Measurements from ENCODE around the gene DCLK2.

Gene DCLK2

GRCh38 chr4:150244600-150244999, 166.4 kb downstream of the DCLK2 start:
- Histone ChIP-seq H3K9ac (ENCODE audit: low read length) (no peak overlapping the region), H3K27me3 (ENCODE audit: control insufficient read depth in 1 of 2, insufficient read depth in 2 of 2, low read length in 2 of 2) (no peaks in the 10 kb centered on the region), H3K27ac (ENCODE audit: low read depth, low read length) (no peak overlapping the region), H3K4me3 (ENCODE audit: low read depth in 1 of 2, low read length in 2 of 2) (no peak overlapping the region), H3K4me1 (ENCODE audit: insufficient read depth, low read length) (no peaks in the 10 kb centered on the region), H3K9me3 (ENCODE audit: low read length) (no peaks in the 10 kb centered on the region), H3K36me3 (ENCODE audit: insufficient read depth, low read length) (peaks cover 18% of the 10 kb centered on the region)

- Histone ChIP-seq H3K27ac (ENCODE audit: low read depth, low read length) (no peak overlapping the region), H3K36me3 (ENCODE audit: insufficient read depth, low read length) (peaks cover 18% of the 10 kb centered on the region), H3K4me1 (ENCODE audit: insufficient read depth, low read length) (peaks cover 6% of the 10 kb centered on the region), H3K27me3 (ENCODE audit: control insufficient read depth in 1 of 2, insufficient read depth in 2 of 2, low read length in 2 of 2) (no peaks in the 10 kb centered on the region), H3K9ac (ENCODE audit: low read length) (no peak overlapping the region), H3K9me3 (ENCODE audit: low read length) (no peaks in the 10 kb centered on the region), H3K4me3 (ENCODE audit: low read depth in 1 of 2, low read length in 2 of 2) (no peak overlapping the region)
Measured at GRCh38 chr4:150247184-150247583, 168.9 kb downstream of the DCLK2 start.

- peaks cover 18% of the 10 kb centered on the region for H3K36me3 ChIP-seq (ENCODE audit: insufficient read depth, low read length)
- no peak overlapping the region for H3K9ac ChIP-seq (ENCODE audit: low read length)
- H3K27me3 ChIP-seq (ENCODE audit: control insufficient read depth in 1 of 2, insufficient read depth in 2 of 2, low read length in 2 of 2), result no peaks in the 10 kb centered on the region
- no peak overlapping the region for H3K27ac ChIP-seq (ENCODE audit: low read depth, low read length)
- no peaks in the 10 kb centered on the region for H3K9me3 ChIP-seq (ENCODE audit: low read length)
- no peak overlapping the region for H3K4me3 ChIP-seq (ENCODE audit: low read depth in 1 of 2, low read length in 2 of 2)
- peaks cover 9% of the 10 kb centered on the region for H3K4me1 ChIP-seq (ENCODE audit: insufficient read depth, low read length)
Measured at GRCh38 chr4:150248181-150248580, 169.9 kb downstream of the DCLK2 start.

- no peaks in the 10 kb centered on the region for H3K27me3 ChIP-seq (ENCODE audit: control insufficient read depth in 1 of 2, insufficient read depth in 2 of 2, low read length in 2 of 2)
- H3K9me3 ChIP-seq (ENCODE audit: low read length), result no peaks in the 10 kb centered on the region
- H3K4me3 ChIP-seq (ENCODE audit: low read depth in 1 of 2, low read length in 2 of 2), result no peak overlapping the region
- H3K4me1 ChIP-seq (ENCODE audit: insufficient read depth, low read length), result peaks cover 16% of the 10 kb centered on the region
- no peak overlapping the region for H3K27ac ChIP-seq (ENCODE audit: low read depth, low read length)
- H3K36me3 ChIP-seq (ENCODE audit: insufficient read depth, low read length), result peaks cover 26% of the 10 kb centered on the region
- no peak overlapping the region for H3K9ac ChIP-seq (ENCODE audit: low read length)
Measured at GRCh38 chr4:150250293-150250997, 172.2 kb downstream of the DCLK2 start.

- Histone ChIP-seq H3K27me3 (ENCODE audit: control insufficient read depth in 1 of 2, insufficient read depth in 2 of 2, low read length in 2 of 2) (no peaks in the 10 kb centered on the region), H3K4me1 (ENCODE audit: insufficient read depth, low read length) (peaks cover 20% of the 10 kb centered on the region), H3K36me3 (ENCODE audit: insufficient read depth, low read length) (peaks cover 26% of the 10 kb centered on the region), H3K27ac (ENCODE audit: low read depth, low read length) (no peak overlapping the region), H3K9me3 (ENCODE audit: low read length) (no peaks in the 10 kb centered on the region), H3K9ac (ENCODE audit: low read length) (no peak overlapping the region), H3K4me3 (ENCODE audit: low read depth in 1 of 2, low read length in 2 of 2) (no peak overlapping the region)
Measured at GRCh38 chr4:150250998-150251651, 172.9 kb downstream of the DCLK2 start.

- peaks cover 20% of the 10 kb centered on the region for H3K4me1 ChIP-seq (ENCODE audit: insufficient read depth, low read length)
- H3K9me3 ChIP-seq (ENCODE audit: low read length), result no peaks in the 10 kb centered on the region
- H3K27me3 ChIP-seq (ENCODE audit: control insufficient read depth in 1 of 2, insufficient read depth in 2 of 2, low read length in 2 of 2), result no peaks in the 10 kb centered on the region
- peaks cover 26% of the 10 kb centered on the region for H3K36me3 ChIP-seq (ENCODE audit: insufficient read depth, low read length)
- peak overlapping the region; percentile 10 for H3K27ac ChIP-seq (ENCODE audit: low read depth, low read length)
- H3K9ac ChIP-seq (ENCODE audit: low read length), result no peak overlapping the region
- no peak overlapping the region for H3K4me3 ChIP-seq (ENCODE audit: low read depth in 1 of 2, low read length in 2 of 2)
Measured at GRCh38 chr4:150251752-150252190, 173.5 kb downstream of the DCLK2 start.

- Histone ChIP-seq H3K9ac (ENCODE audit: low read length) (no peak overlapping the region), H3K4me3 (ENCODE audit: low read depth in 1 of 2, low read length in 2 of 2) (no peak overlapping the region), H3K4me1 (ENCODE audit: insufficient read depth, low read length) (peaks cover 20% of the 10 kb centered on the region), H3K36me3 (ENCODE audit: insufficient read depth, low read length) (peaks cover 26% of the 10 kb centered on the region), H3K27me3 (ENCODE audit: control insufficient read depth in 1 of 2, insufficient read depth in 2 of 2, low read length in 2 of 2) (no peaks in the 10 kb centered on the region), H3K27ac (ENCODE audit: low read depth, low read length) (peak overlapping the region; percentile 10), H3K9me3 (ENCODE audit: low read length) (no peaks in the 10 kb centered on the region)
Measured at GRCh38 chr4:150252306-150252705, 174.1 kb downstream of the DCLK2 start.

GRCh38 chr4:150252741-150253140, 174.5 kb downstream of the DCLK2 start:
- H3K4me3 ChIP-seq (ENCODE audit: low read depth in 1 of 2, low read length in 2 of 2), result no peak overlapping the region
- H3K9ac ChIP-seq (ENCODE audit: low read length), result no peak overlapping the region
- H3K9me3 ChIP-seq (ENCODE audit: low read length), result no peaks in the 10 kb centered on the region
- H3K27me3 ChIP-seq (ENCODE audit: control insufficient read depth in 1 of 2, insufficient read depth in 2 of 2, low read length in 2 of 2), result no peaks in the 10 kb centered on the region
- H3K36me3 ChIP-seq (ENCODE audit: insufficient read depth, low read length), result peaks cover 23% of the 10 kb centered on the region
- H3K4me1 ChIP-seq (ENCODE audit: insufficient read depth, low read length), result peaks cover 20% of the 10 kb centered on the region
- H3K27ac ChIP-seq (ENCODE audit: low read depth, low read length), result no peak overlapping the region

GRCh38 chr4:150253416-150253815, 175.2 kb downstream of the DCLK2 start:
- Histone ChIP-seq H3K27ac (ENCODE audit: low read depth, low read length) (peak overlapping the region; percentile 8), H3K27me3 (ENCODE audit: control insufficient read depth in 1 of 2, insufficient read depth in 2 of 2, low read length in 2 of 2) (no peaks in the 10 kb centered on the region), H3K9me3 (ENCODE audit: low read length) (no peaks in the 10 kb centered on the region), H3K36me3 (ENCODE audit: insufficient read depth, low read length) (peaks cover 16% of the 10 kb centered on the region), H3K9ac (ENCODE audit: low read length) (no peak overlapping the region), H3K4me3 (ENCODE audit: low read depth in 1 of 2, low read length in 2 of 2) (no peak overlapping the region), H3K4me1 (ENCODE audit: insufficient read depth, low read length) (peaks cover 20% of the 10 kb centered on the region)

GRCh38 chr4:150253965-150254630, 175.9 kb downstream of the DCLK2 start:
- Histone ChIP-seq H3K4me3 (ENCODE audit: low read depth in 1 of 2, low read length in 2 of 2) (no peak overlapping the region), H3K9me3 (ENCODE audit: low read length) (no peaks in the 10 kb centered on the region), H3K27me3 (ENCODE audit: control insufficient read depth in 1 of 2, insufficient read depth in 2 of 2, low read length in 2 of 2) (no peaks in the 10 kb centered on the region), H3K27ac (ENCODE audit: low read depth, low read length) (no peak overlapping the region), H3K36me3 (ENCODE audit: insufficient read depth, low read length) (peaks cover 9% of the 10 kb centered on the region), H3K9ac (ENCODE audit: low read length) (no peak overlapping the region), H3K4me1 (ENCODE audit: insufficient read depth, low read length) (peaks cover 20% of the 10 kb centered on the region)

GRCh38 chr4:150255610-150256224, 177.5 kb downstream of the DCLK2 start:
- Histone ChIP-seq H3K27ac (ENCODE audit: low read depth, low read length) (peak overlapping the region; percentile 53), H3K9me3 (ENCODE audit: low read length) (no peaks in the 10 kb centered on the region), H3K4me3 (ENCODE audit: low read depth in 1 of 2, low read length in 2 of 2) (no peak overlapping the region), H3K27me3 (ENCODE audit: control insufficient read depth in 1 of 2, insufficient read depth in 2 of 2, low read length in 2 of 2) (no peaks in the 10 kb centered on the region), H3K9ac (ENCODE audit: low read length) (no peak overlapping the region), H3K4me1 (ENCODE audit: insufficient read depth, low read length) (peaks cover 30% of the 10 kb centered on the region), H3K36me3 (ENCODE audit: insufficient read depth, low read length) (peaks cover 8% of the 10 kb centered on the region)
